Right lobe of liver (tissue), 6 donors: Measurements from ENCODE around the gene BAZ1B. TPM values are rescaled to one million over a fixed set of nuclear protein-coding genes. Genes with fewer than 3 reads are reported as not detected.
"Not testable (repeated sequence)": the region's sequence is repeated elsewhere in the genome, so short reads cannot be mapped to it uniquely, and the experiment has no call there.

Experiments used
- ATAC-seq, 4 donors: fragments of 200-7000 bp; cut with Tn5 transposase; one replicate each; pipeline ENCODE4 v1.9.1; 2020; ENCODE audit warnings: mild to moderate bottlenecking in 4 of 4, moderate library complexity in 4 of 4
- DNase-seq, 3 donors: peaks; one replicate each; pipeline ENCODE4 v3.0.0-alpha.2; 2020
- H3K27ac ChIP-seq, 3 donors: fragments of 200-600 bp; one replicate each; pipeline ENCODE4 v1.8.0; 2022
- H3K27me3 ChIP-seq, 2 donors: fragments of 200-600 bp; one replicate each; pipeline ENCODE4 v1.8.0; 2022
- H3K36me3 ChIP-seq, 4 donors: fragments of 200-600 bp; sonication (generic) in 1 of 4; one replicate each; pipeline versions ENCODE4 v1.5.1 to v1.8.0; 2017 to 2022; ENCODE audit warnings: control low read depth in 1 of 4
- H3K4me1 ChIP-seq, 4 donors: fragments of 200-600 bp; sonication (generic) in 1 of 4; one replicate each; pipeline versions ENCODE4 v1.5.1 to v1.8.0; 2017 to 2022; ENCODE audit warnings: control low read depth in 1 of 4
- H3K4me3 ChIP-seq, 3 donors: fragments of 200-600 bp; one replicate each; pipeline ENCODE4 v1.8.0; 2022
- H3K9me3 ChIP-seq, 4 donors: fragments of 200-600 bp; sonication (generic) in 1 of 4; one replicate each; pipeline versions ENCODE4 v1.5.1 to v1.8.0; 2017 to 2022; ENCODE audit warnings: control low read depth in 1 of 4
- CTCF ChIP-seq, 4 donors: fragments of 200-600 bp in 3 of 4; fragments of 450-650 bp in 1 of 4; IDR thresholded peaks; one replicate each; pipeline versions ENCODE4 v1.5.1 to v1.8.0; 2016 to 2022; ENCODE audit warnings: antibody characterized with exemption in 4 of 4, mild to moderate bottlenecking in 2 of 4
- POLR2A ChIP-seq: fragments of 450-650 bp; IDR thresholded peaks from one replicate; pipeline ENCODE4 v1.6.1; 2017; ENCODE audit warnings: antibody characterized with exemption, mild to moderate bottlenecking
- WGBS: methylation state at CpG from one replicate; pipeline ENCODE4 v1.1.6; 2018; ENCODE audit warnings: low coverage, low lambda C conversion rate; ENCODE audit not compliant: insufficient coverage; ENCODE audit errors: missing lambda C conversion rate; 5-methylcytosine and 5-hydroxymethylcytosine counted together
- intact Hi-C, 2 donors: fragments of 100-400 bp; cut with DNase I; formaldehyde crosslinking; loops; one replicate each; pipeline versions ENCODE4 v1.11.2 to v1.14.1; 2022
- total RNA-seq, 6 experiments: library from RNA; depleted of rRNA in 2 of 6; stranded (reverse); fragments of >200 nt in 2 of 6; fragmentation: NEBNext Ultra II Directional in 3 of 6; extraction: Animal tissue kit (Norgen Biotek cat#: 25700) in 3 of 6; gene quantifications; one replicate each; pipeline versions ENCODE4 v1.1.0 to v1.2.4, GENCODE V29; 2016 to 2023
- donor health status: DM: no; HTN: yes; CAD: no.
- donor health status: DM: no; HTN: no; CAD: no.
- donor health status: DM: no; HTN: no; CAD: no.
- donor health status: DM: no; HTN: yes; CAD: no.
- donor health status: DM: no; HTN: yes; CAD: no.

The BAZ1B gene
- total RNA-seq, 6 experiments from 2014 or later = 19.3 to 26.2 (median 25.0) TPM

- WGBS = 35% methylated on average over 10 of the region's 19 CpGs
- DNase-seq = peak; percentile 69 to 87 (median 86)
- H3K9me3 ChIP-seq, H3K4me1 ChIP-seq, H3K36me3 ChIP-seq, intact Hi-C loops, H3K27me3 ChIP-seq: not testable (repeated sequence)
- Histone ChIP-seq H3K27ac (peak overlapping the region in 1 of 3 donors; percentile 29), H3K4me3 (peak overlapping the region in 2 of 3 donors; percentile 29 to 35)
- peak; percentile 83 to 95 (median 90) for ATAC-seq
These were observed 122.7 kb downstream of the BAZ1B start for GRCh38 chr7:73399185-73400050.

- TF ChIP-seq POLR2A (no peak), CTCF (IDR thresholded peaks at IDR 0.05) (no peak)
- DNase-seq (no peak), ATAC-seq (no peak)
- H3K4me3 ChIP-seq = no peak overlapping the region
- H3K36me3 ChIP-seq = no peaks in the 10 kb centered on the region
- intact Hi-C loops = no loop called here
- no peaks in the 10 kb centered on the region for H3K9me3 ChIP-seq
- no peaks in the 10 kb centered on the region for H3K4me1 ChIP-seq
- H3K27me3 ChIP-seq = no peaks in the 10 kb centered on the region
- 40% methylated on average over 6 of the region's 14 CpGs for WGBS
- H3K27ac ChIP-seq = no peak overlapping the region
These were observed 124.4 kb downstream of the BAZ1B start for GRCh38 chr7:73397521-73398281.

- Histone ChIP-seq H3K9me3 (no peaks in the 10 kb centered on the region), H3K4me3 (no peak overlapping the region), H3K27me3 (no peaks in the 10 kb centered on the region), H3K27ac (no peak overlapping the region), H3K4me1 (no peaks in the 10 kb centered on the region), H3K36me3 (no peaks in the 10 kb centered on the region)
- 60% methylated on average over 12 of the region's 21 CpGs for WGBS
- TF ChIP-seq CTCF (IDR thresholded peaks at IDR 0.05) (no peak), POLR2A (no peak)
- intact Hi-C loops = no loop called here
- ATAC-seq (peak; percentile 62 to 82 (median 68)), DNase-seq (peak; percentile 27 to 78 (median 76))
These were observed 126.3 kb downstream of the BAZ1B start for GRCh38 chr7:73395538-73396503.

GRCh38 chr7:73394422-73394821, 127.7 kb downstream of the BAZ1B start:
- Histone ChIP-seq H3K27me3 (no peaks in the 10 kb centered on the region), H3K36me3 (no peaks in the 10 kb centered on the region), H3K27ac (no peak overlapping the region), H3K9me3 (no peaks in the 10 kb centered on the region), H3K4me1 (no peaks in the 10 kb centered on the region), H3K4me3 (no peak overlapping the region)
- TF ChIP-seq POLR2A (no peak), CTCF (IDR thresholded peaks at IDR 0.05) (no peak)
- no peak for DNase-seq
- WGBS = 52% methylated on average over 3 of the region's 3 CpGs
- no peak for ATAC-seq
- intact Hi-C loops = no loop called here
